Activated naive CD4-positive, alpha-beta T cell treated with anti-CD3 and anti-CD28 coated beads, Interleukin-2, amount 10 ng/mL, durations not matched to agents 7 days and 5 days (primary cell): ENCODE measurements around the gene FNDC3B.
"Not testable (repeated sequence)": the region's sequence is repeated elsewhere in the genome, so short reads cannot be mapped to it uniquely, and the experiment has no call there.

Source experiments
- CTCF ChIA-PET: fragments of 350-600 bp; sonication (Branson Sonifier 250); formaldehyde crosslinking; loops from one replicate; lab custom pipeline; 2021; ENCODE audit warnings: antibody characterized with exemption; lab: Charles Lee
- DNase-seq: peaks from one replicate; pipeline ENCODE4 v3.0.0-alpha.2; 2020
- H3K27ac Mint-ChIP-seq: one replicate; pipeline ENCODE4 v1.8.0; 2021; ENCODE audit warnings: mild to moderate bottlenecking, moderate library complexity, mixed read lengths
- H3K27me3 Mint-ChIP-seq: one replicate; pipeline ENCODE4 v1.8.0; 2021; ENCODE audit warnings: mild to moderate bottlenecking, mixed read lengths
- H3K36me3 Mint-ChIP-seq: one replicate; pipeline ENCODE4 v1.8.0; 2021; ENCODE audit warnings: mixed read lengths
- H3K4me1 Mint-ChIP-seq: one replicate; pipeline ENCODE4 v1.8.0; 2021; ENCODE audit warnings: mixed read lengths
- H3K4me3 Mint-ChIP-seq: one replicate; pipeline ENCODE4 v1.8.0; 2021; ENCODE audit warnings: mild to moderate bottlenecking, moderate library complexity, mixed read lengths
- H3K9me3 Mint-ChIP-seq: one replicate; pipeline ENCODE4 v1.8.0; 2021; ENCODE audit warnings: mixed read lengths

The FNDC3B gene

GRCh38 chr3:172245241-172245640 is 205.9 kb downstream of the FNDC3B start:
- CTCF ChIA-PET, result interaction anchor here (0.6 to 1.4 kb wide), 2 partner anchors 10 to 22 kb away, joined by 3 to 4 read pairs; no protein-coding TSS in a partner anchor
- H3K36me3 Mint-ChIP-seq, result peaks cover 5% of the 10 kb centered on the region
- DNase-seq, result no peak
- H3K27me3 Mint-ChIP-seq, result no peaks in the 10 kb centered on the region
- peaks cover 25% of the 10 kb centered on the region for H3K9me3 Mint-ChIP-seq
- no peak overlapping the region for H3K27ac Mint-ChIP-seq
- no peaks in the 10 kb centered on the region for H3K4me1 Mint-ChIP-seq
- H3K4me3 Mint-ChIP-seq, result no peak overlapping the region

- Mint-ChIP-seq H3K27me3 (no peaks in the 10 kb centered on the region), H3K4me3 (no peak overlapping the region), H3K4me1 (no peaks in the 10 kb centered on the region), H3K9me3 (peaks cover 22% of the 10 kb centered on the region), H3K27ac (no peak overlapping the region), H3K36me3 (peaks cover 5% of the 10 kb centered on the region)
- DNase-seq, result no peak
- CTCF ChIA-PET, result interaction anchor here (0.6 to 1.4 kb wide), 3 partner anchors 11 to 97 kb away, joined by 3 to 4 read pairs (median 3); no protein-coding TSS in a partner anchor
These were observed 206.9 kb downstream of the FNDC3B start for GRCh38 chr3:172246107-172246844.

- Mint-ChIP-seq H3K9me3 (peaks cover 11% of the 10 kb centered on the region), H3K27me3 (no peaks in the 10 kb centered on the region), H3K36me3 (peaks cover 5% of the 10 kb centered on the region), H3K4me3 (no peak overlapping the region), H3K4me1 (no peaks in the 10 kb centered on the region), H3K27ac (no peak overlapping the region)
- no peak for DNase-seq
- CTCF ChIA-PET, result no interaction called here
These were observed 208.3 kb downstream of the FNDC3B start for GRCh38 chr3:172247525-172248274.

- no peak for DNase-seq
- Mint-ChIP-seq H3K36me3 (no peaks in the 10 kb centered on the region), H3K4me3 (no peak overlapping the region), H3K9me3 (peaks cover 1% of the 10 kb centered on the region), H3K27ac (no peak overlapping the region), H3K27me3 (no peaks in the 10 kb centered on the region), H3K4me1 (no peaks in the 10 kb centered on the region)
- CTCF ChIA-PET, result interaction anchor here (1.0 kb wide), 1 partner anchor 164 kb away, joined by 3 read pairs; no protein-coding TSS in a partner anchor
These were observed 209.7 kb downstream of the FNDC3B start for GRCh38 chr3:172249039-172249438.

GRCh38 chr3:172251211-172251610 is 211.8 kb downstream of the FNDC3B start:
- no peak overlapping the region for H3K4me3 Mint-ChIP-seq
- no peak overlapping the region for H3K27ac Mint-ChIP-seq
- no peaks in the 10 kb centered on the region for H3K4me1 Mint-ChIP-seq
- no peaks in the 10 kb centered on the region for H3K36me3 Mint-ChIP-seq
- no peaks in the 10 kb centered on the region for H3K9me3 Mint-ChIP-seq
- CTCF ChIA-PET, result no interaction called here
- H3K27me3 Mint-ChIP-seq, result no peaks in the 10 kb centered on the region
- DNase-seq, result no peak

GRCh38 chr3:172253200-172253599 is 213.8 kb downstream of the FNDC3B start:
- no peaks in the 10 kb centered on the region for H3K27me3 Mint-ChIP-seq
- no peaks in the 10 kb centered on the region for H3K36me3 Mint-ChIP-seq
- no peaks in the 10 kb centered on the region for H3K4me1 Mint-ChIP-seq
- no peak for DNase-seq
- no peaks in the 10 kb centered on the region for H3K9me3 Mint-ChIP-seq
- CTCF ChIA-PET, result no interaction called here
- no peak overlapping the region for H3K27ac Mint-ChIP-seq
- no peak overlapping the region for H3K4me3 Mint-ChIP-seq

- Mint-ChIP-seq H3K27me3 (no peaks in the 10 kb centered on the region), H3K4me1 (no peaks in the 10 kb centered on the region), H3K36me3 (no peaks in the 10 kb centered on the region), H3K4me3 (no peak overlapping the region), H3K9me3 (no peaks in the 10 kb centered on the region), H3K27ac (no peak overlapping the region)
- CTCF ChIA-PET, result no interaction called here
- DNase-seq, result no peak
These were observed 215.2 kb downstream of the FNDC3B start for GRCh38 chr3:172254542-172254941.

GRCh38 chr3:172255321-172255720 is 215.9 kb downstream of the FNDC3B start:
- H3K4me1 Mint-ChIP-seq, H3K36me3 Mint-ChIP-seq, DNase-seq, H3K4me3 Mint-ChIP-seq, CTCF ChIA-PET, H3K27me3 Mint-ChIP-seq, H3K9me3 Mint-ChIP-seq, H3K27ac Mint-ChIP-seq: not testable (repeated sequence)

GRCh38 chr3:172256101-172256734 is 216.8 kb downstream of the FNDC3B start:
- H3K9me3 Mint-ChIP-seq, result no peaks in the 10 kb centered on the region
- no peaks in the 10 kb centered on the region for H3K27me3 Mint-ChIP-seq
- H3K4me1 Mint-ChIP-seq, result no peaks in the 10 kb centered on the region
- no peak overlapping the region for H3K4me3 Mint-ChIP-seq
- no peaks in the 10 kb centered on the region for H3K36me3 Mint-ChIP-seq
- H3K27ac Mint-ChIP-seq, result no peak overlapping the region
- CTCF ChIA-PET, result no interaction called here
- DNase-seq, result no peak

GRCh38 chr3:172257648-172258400 is 218.4 kb downstream of the FNDC3B start:
- Mint-ChIP-seq H3K4me3 (no peak overlapping the region), H3K9me3 (no peaks in the 10 kb centered on the region), H3K36me3 (no peaks in the 10 kb centered on the region), H3K27me3 (no peaks in the 10 kb centered on the region), H3K27ac (no peak overlapping the region), H3K4me1 (no peaks in the 10 kb centered on the region)
- CTCF ChIA-PET, result no interaction called here
- DNase-seq, result no peak

GRCh38 chr3:172258624-172259023 is 219.2 kb downstream of the FNDC3B start:
- Mint-ChIP-seq H3K27ac (no peak overlapping the region), H3K4me3 (no peak overlapping the region), H3K36me3 (no peaks in the 10 kb centered on the region), H3K9me3 (no peaks in the 10 kb centered on the region), H3K4me1 (no peaks in the 10 kb centered on the region), H3K27me3 (no peaks in the 10 kb centered on the region)
- DNase-seq, result no peak
- CTCF ChIA-PET, result no interaction called here

- CTCF ChIA-PET, result no interaction called here
- DNase-seq, result no peak
- no peak overlapping the region for H3K4me3 Mint-ChIP-seq
- H3K36me3 Mint-ChIP-seq, result no peaks in the 10 kb centered on the region
- H3K9me3 Mint-ChIP-seq, result no peaks in the 10 kb centered on the region
- H3K27ac Mint-ChIP-seq, result no peak overlapping the region
- H3K4me1 Mint-ChIP-seq, result no peaks in the 10 kb centered on the region
- no peaks in the 10 kb centered on the region for H3K27me3 Mint-ChIP-seq
These were observed 219.7 kb downstream of the FNDC3B start for GRCh38 chr3:172259111-172259541.

- Mint-ChIP-seq H3K4me1 (no peaks in the 10 kb centered on the region), H3K27me3 (no peaks in the 10 kb centered on the region), H3K27ac (no peak overlapping the region), H3K4me3 (no peak overlapping the region), H3K9me3 (no peaks in the 10 kb centered on the region), H3K36me3 (no peaks in the 10 kb centered on the region)
- CTCF ChIA-PET, result interaction anchor here (1.2 kb wide), 1 partner anchor 73 kb away, joined by 3 read pairs; no protein-coding TSS in a partner anchor
- no peak for DNase-seq
These were observed 220.4 kb downstream of the FNDC3B start for GRCh38 chr3:172259726-172260248.
